IMR-90 (cell line): Measurements from ENCODE around the gene TEX2.

Experiments used
- BHLHE40 ChIP-seq: fragments of 150-350 bp; IDR thresholded peaks from 2 replicates; pipeline ENCODE4 v1.6.1; 2016; ENCODE audit warnings: mild to moderate bottlenecking, low read depth, low read length
- CEBPB ChIP-seq: IDR thresholded peaks from 2 replicates; pipeline ENCODE4 v1.6.1; 2012; ENCODE audit warnings: low read depth, low read length, improper control_type of control experiment
- FOS ChIP-seq: fragments of 150-350 bp; IDR thresholded peaks from 2 replicates; pipeline ENCODE4 v1.6.1; 2016; ENCODE audit warnings: low read depth, low read length
- MAZ ChIP-seq: IDR thresholded peaks from 2 replicates; pipeline ENCODE4 v1.6.1; 2012; ENCODE audit warnings: low read depth, mild to moderate bottlenecking, low read length, improper control_type of control experiment, moderate library complexity, borderline replicate concordance
- MXI1 ChIP-seq: IDR thresholded peaks from 2 replicates; pipeline ENCODE4 v1.6.1; 2012; ENCODE audit warnings: low read depth, mild to moderate bottlenecking, low read length, moderate library complexity, borderline replicate concordance
- NFE2L2 ChIP-seq: fragments of 150-350 bp; IDR thresholded peaks from 2 replicates; pipeline ENCODE4 v1.6.1; 2016; ENCODE audit warnings: low read depth, mild to moderate bottlenecking, low read length
- POLR2A ChIP-seq: IDR thresholded peaks from 2 replicates; pipeline ENCODE4 v1.6.1; 2012; ENCODE audit warnings: mild to moderate bottlenecking, low read depth, low read length
- RCOR1 ChIP-seq: IDR thresholded peaks from 2 replicates; pipeline ENCODE4 v1.6.1; 2012; ENCODE audit warnings: mild to moderate bottlenecking, low read length, improper control_type of control experiment; ENCODE audit not compliant: insufficient replicate concordance
- TF ChIP-seq, protein P1 (sequence below): conservative IDR thresholded peaks from 2 replicates; pipeline ENCODE4 v1.5.1; 2012; ENCODE audit warnings: mild to moderate bottlenecking, low read depth, low read length, improper control_type of control experiment
- TF ChIP-seq, protein P2 (sequence below): fragments of 150-350 bp; IDR thresholded peaks from 2 replicates; pipeline ENCODE4 v1.6.1; 2017; ENCODE audit warnings: mild to moderate bottlenecking, antibody characterized with exemption, low read length, low read depth

DNA sequence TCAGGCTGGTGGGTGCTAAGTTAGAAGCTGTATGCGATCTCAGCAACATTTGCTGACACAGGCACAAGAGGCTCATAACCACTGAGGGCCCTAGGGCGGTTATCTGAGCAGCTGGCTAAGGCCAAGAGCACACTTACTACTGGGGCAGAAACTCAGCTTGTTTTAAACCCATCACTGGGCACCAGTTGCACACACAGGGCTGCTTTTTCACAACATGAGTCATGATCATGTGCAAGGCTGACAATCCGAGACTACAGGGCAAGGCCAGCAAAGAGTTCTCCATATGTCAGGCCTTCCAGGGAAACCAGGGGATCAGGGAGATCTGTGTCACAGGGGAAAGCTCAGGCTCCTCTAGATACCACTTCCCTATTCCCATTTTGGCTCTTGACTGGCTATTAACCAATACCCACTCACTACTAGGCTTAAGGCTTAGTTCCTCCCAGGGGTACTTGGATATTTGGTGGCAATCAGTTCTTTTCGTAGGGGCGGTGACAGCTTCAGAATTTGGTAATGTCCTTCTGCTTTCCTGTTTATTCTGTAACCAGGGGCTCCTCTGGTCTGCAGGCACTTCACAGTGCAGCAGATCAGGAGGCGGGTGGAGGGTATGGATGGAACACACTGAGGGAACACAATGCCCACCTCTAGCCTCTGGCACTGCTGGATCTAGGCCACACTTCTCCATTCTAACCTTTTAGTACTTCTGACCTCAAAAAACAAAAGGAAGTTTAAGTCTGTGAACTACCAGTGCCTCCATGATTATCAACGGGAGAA, 88.2 kb downstream of the TEX2 start:
- TF ChIP-seq, protein P1, sequence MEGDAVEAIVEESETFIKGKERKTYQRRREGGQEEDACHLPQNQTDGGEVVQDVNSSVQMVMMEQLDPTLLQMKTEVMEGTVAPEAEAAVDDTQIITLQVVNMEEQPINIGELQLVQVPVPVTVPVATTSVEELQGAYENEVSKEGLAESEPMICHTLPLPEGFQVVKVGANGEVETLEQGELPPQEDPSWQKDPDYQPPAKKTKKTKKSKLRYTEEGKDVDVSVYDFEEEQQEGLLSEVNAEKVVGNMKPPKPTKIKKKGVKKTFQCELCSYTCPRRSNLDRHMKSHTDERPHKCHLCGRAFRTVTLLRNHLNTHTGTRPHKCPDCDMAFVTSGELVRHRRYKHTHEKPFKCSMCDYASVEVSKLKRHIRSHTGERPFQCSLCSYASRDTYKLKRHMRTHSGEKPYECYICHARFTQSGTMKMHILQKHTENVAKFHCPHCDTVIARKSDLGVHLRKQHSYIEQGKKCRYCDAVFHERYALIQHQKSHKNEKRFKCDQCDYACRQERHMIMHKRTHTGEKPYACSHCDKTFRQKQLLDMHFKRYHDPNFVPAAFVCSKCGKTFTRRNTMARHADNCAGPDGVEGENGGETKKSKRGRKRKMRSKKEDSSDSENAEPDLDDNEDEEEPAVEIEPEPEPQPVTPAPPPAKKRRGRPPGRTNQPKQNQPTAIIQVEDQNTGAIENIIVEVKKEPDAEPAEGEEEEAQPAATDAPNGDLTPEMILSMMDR, result no peak
- TF ChIP-seq POLR2A (no peak), NFE2L2 (no peak), CEBPB (no peak), MAZ (no peak), MXI1 (no peak), RCOR1 (no peak), FOS (no peak), BHLHE40 (peak; percentile 36; the same call in 1 of the 2 replicates)
- TF ChIP-seq, protein P2, sequence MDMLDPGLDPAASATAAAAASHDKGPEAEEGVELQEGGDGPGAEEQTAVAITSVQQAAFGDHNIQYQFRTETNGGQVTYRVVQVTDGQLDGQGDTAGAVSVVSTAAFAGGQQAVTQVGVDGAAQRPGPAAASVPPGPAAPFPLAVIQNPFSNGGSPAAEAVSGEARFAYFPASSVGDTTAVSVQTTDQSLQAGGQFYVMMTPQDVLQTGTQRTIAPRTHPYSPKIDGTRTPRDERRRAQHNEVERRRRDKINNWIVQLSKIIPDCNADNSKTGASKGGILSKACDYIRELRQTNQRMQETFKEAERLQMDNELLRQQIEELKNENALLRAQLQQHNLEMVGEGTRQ, result no peak
